HepG2 (cell line): Measurements from ENCODE around the gene GPX2. TPM values are rescaled to one million over a fixed set of nuclear protein-coding genes. Genes with fewer than 3 reads are reported as not detected.

Experiments
- ELF1 ChIP-seq: sonication (generic); formaldehyde crosslinking; IDR thresholded peaks from 2 replicates; pipeline ENCODE4 v1.4.0; 2020; ENCODE audit warnings: missing genetic modification reagents
- FIP1L1 ChIP-seq: fragments of 200-400 bp; formaldehyde crosslinking; IDR thresholded peaks from 2 replicates; pipeline ENCODE4 v1.6.1; 2018; ENCODE audit warnings: low read depth, mild to moderate bottlenecking, low read length, moderate library complexity, borderline replicate concordance; ENCODE audit not compliant: insufficient read depth
- FOXA3 ChIP-seq: IDR thresholded peaks from 2 replicates; pipeline ENCODE4 v1.6.1; 2016; ENCODE audit warnings: missing genetic modification reagents, missing compliant biosample characterization
- HIC2 ChIP-seq: sonication (generic); formaldehyde crosslinking; IDR thresholded peaks from 2 replicates; pipeline ENCODE4 v1.9.0; 2022; ENCODE audit warnings: low read depth, missing genetic modification reagents
- NR1H2 ChIP-seq: sonication (generic); formaldehyde crosslinking; IDR thresholded peaks from 2 replicates; pipeline ENCODE4 v1.8.1; 2022; ENCODE audit warnings: low read depth, missing genetic modification reagents, borderline replicate concordance
- RFXAP ChIP-seq: sonication (generic); formaldehyde crosslinking; IDR thresholded peaks from 2 replicates; pipeline ENCODE4 v1.4.0; 2020; ENCODE audit warnings: missing genetic modification reagents, borderline replicate concordance
- SP5 ChIP-seq: IDR thresholded peaks from 2 replicates; pipeline ENCODE4 v1.6.1; 2016; ENCODE audit warnings: low read depth, borderline replicate concordance
- ZKSCAN5 ChIP-seq: sonication (generic); formaldehyde crosslinking; IDR thresholded peaks from 2 replicates; pipeline ENCODE4 v1.5.1; 2020; ENCODE audit warnings: mild to moderate bottlenecking, missing genetic modification reagents
- ZNF333 ChIP-seq: sonication (generic); formaldehyde crosslinking; IDR thresholded peaks from 2 replicates; pipeline ENCODE4 v1.4.0; 2020; ENCODE audit warnings: mild to moderate bottlenecking, missing genetic modification reagents, borderline replicate concordance
- ZNF562 ChIP-seq: sonication (generic); formaldehyde crosslinking; IDR thresholded peaks from 2 replicates; pipeline ENCODE4 v1.8.0; 2022; ENCODE audit warnings: missing genetic modification reagents, borderline replicate concordance
- ZNF737 ChIP-seq: sonication (generic); formaldehyde crosslinking; IDR thresholded peaks from 2 replicates; pipeline ENCODE4 v1.5.0; 2020; ENCODE audit warnings: missing genetic modification reagents, mild to moderate bottlenecking, borderline replicate concordance
- ZSCAN12 ChIP-seq: sonication (generic); formaldehyde crosslinking; IDR thresholded peaks from 2 replicates; pipeline ENCODE4 v1.9.0; 2021; ENCODE audit warnings: mild to moderate bottlenecking, missing genetic modification reagents
- ZSCAN20 ChIP-seq: sonication (generic); formaldehyde crosslinking; IDR thresholded peaks from 2 replicates; pipeline ENCODE4 v1.4.0; 2020; ENCODE audit warnings: missing genetic modification reagents, mild to moderate bottlenecking, borderline replicate concordance
- polyA plus RNA-seq, 8 experiments: library from polyadenylated mRNA; depleted of rRNA in 3 of 8; stranded (reverse) in 7 of 8; unstranded in 1 of 8; fragments of >200 nt; fragmentation: Illumina TruSeq in 4 of 8; extraction: Trizol in 4 of 8; gene quantifications; 2 replicates each; pipeline versions ENCODE4 v1.2.1 to v1.2.3, GENCODE V29; 2011 to 2016; ENCODE audit warnings: low read depth in 4 of 8, missing spikeins in 1 of 8, mixed read lengths in 1 of 8; ENCODE audit not compliant: insufficient read depth in 1 of 8
- total RNA-seq, 5 experiments: library from RNA; depleted of rRNA; stranded (reverse); fragments of >200 nt; fragmentation: Illumina TruSeq; extraction: Trizol; gene quantifications; 2 replicates each; pipeline ENCODE4 v1.2.3, GENCODE V29; 2016; ENCODE audit warnings: low read depth in 1 of 5
- TF ChIP-seq, protein P1 (sequence below): sonication (generic); formaldehyde crosslinking; IDR thresholded peaks from 2 replicates; pipeline ENCODE4 v1.5.0; 2020; ENCODE audit warnings: missing genetic modification reagents, mild to moderate bottlenecking, borderline replicate concordance
- TF ChIP-seq, protein P2 (sequence below): sonication (generic); formaldehyde crosslinking; IDR thresholded peaks from 2 replicates; pipeline ENCODE4 v1.4.0; 2020; ENCODE audit warnings: missing genetic modification reagents
- TF ChIP-seq, protein P3 (sequence below): sonication (generic); formaldehyde crosslinking; IDR thresholded peaks from 2 replicates; pipeline ENCODE4 v1.5.0; 2020; ENCODE audit warnings: mild to moderate bottlenecking, low read depth, missing genetic modification reagents, borderline replicate concordance
- TF ChIP-seq, protein P4 (sequence below): sonication (generic); formaldehyde crosslinking; conservative IDR thresholded peaks from 2 replicates; pipeline ENCODE4 v1.5.0; 2020; ENCODE audit warnings: missing genetic modification reagents
- TF ChIP-seq, protein P5 (sequence below): sonication (generic); formaldehyde crosslinking; conservative IDR thresholded peaks from 2 replicates; pipeline ENCODE4 v1.4.0; 2020; ENCODE audit warnings: missing genetic modification reagents

Gene GPX2
- total and polyA plus RNA-seq, 2 of the 13 experiments (the other 11 are each of a cell fraction or from before 2014, with no cell fraction given), result 526 to 674 TPM

- TF ChIP-seq ZKSCAN5 (CRISPR knock-in tag), result no peak
- 0 out of 2 replicates have a peak, but pooled peaks have one; percentile 5 for TF ChIP-seq FOXA3 (CRISPR knock-in tag)
- TF ChIP-seq, protein P1, sequence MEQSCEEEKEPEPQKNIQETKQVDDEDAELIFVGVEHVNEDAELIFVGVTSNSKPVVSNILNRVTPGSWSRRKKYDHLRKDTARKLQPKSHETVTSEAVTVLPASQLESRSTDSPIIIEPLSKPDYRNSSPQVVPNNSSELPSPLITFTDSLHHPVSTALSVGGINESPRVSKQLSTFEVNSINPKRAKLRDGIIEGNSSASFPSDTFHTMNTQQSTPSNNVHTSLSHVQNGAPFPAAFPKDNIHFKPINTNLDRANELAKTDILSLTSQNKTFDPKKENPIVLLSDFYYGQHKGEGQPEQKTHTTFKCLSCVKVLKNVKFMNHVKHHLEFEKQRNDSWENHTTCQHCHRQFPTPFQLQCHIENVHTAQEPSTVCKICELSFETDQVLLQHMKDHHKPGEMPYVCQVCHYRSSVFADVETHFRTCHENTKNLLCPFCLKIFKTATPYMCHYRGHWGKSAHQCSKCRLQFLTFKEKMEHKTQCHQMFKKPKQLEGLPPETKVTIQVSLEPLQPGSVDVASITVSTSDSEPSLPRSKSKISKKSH (CRISPR knock-in tag), result no peak
- TF ChIP-seq, protein P2, sequence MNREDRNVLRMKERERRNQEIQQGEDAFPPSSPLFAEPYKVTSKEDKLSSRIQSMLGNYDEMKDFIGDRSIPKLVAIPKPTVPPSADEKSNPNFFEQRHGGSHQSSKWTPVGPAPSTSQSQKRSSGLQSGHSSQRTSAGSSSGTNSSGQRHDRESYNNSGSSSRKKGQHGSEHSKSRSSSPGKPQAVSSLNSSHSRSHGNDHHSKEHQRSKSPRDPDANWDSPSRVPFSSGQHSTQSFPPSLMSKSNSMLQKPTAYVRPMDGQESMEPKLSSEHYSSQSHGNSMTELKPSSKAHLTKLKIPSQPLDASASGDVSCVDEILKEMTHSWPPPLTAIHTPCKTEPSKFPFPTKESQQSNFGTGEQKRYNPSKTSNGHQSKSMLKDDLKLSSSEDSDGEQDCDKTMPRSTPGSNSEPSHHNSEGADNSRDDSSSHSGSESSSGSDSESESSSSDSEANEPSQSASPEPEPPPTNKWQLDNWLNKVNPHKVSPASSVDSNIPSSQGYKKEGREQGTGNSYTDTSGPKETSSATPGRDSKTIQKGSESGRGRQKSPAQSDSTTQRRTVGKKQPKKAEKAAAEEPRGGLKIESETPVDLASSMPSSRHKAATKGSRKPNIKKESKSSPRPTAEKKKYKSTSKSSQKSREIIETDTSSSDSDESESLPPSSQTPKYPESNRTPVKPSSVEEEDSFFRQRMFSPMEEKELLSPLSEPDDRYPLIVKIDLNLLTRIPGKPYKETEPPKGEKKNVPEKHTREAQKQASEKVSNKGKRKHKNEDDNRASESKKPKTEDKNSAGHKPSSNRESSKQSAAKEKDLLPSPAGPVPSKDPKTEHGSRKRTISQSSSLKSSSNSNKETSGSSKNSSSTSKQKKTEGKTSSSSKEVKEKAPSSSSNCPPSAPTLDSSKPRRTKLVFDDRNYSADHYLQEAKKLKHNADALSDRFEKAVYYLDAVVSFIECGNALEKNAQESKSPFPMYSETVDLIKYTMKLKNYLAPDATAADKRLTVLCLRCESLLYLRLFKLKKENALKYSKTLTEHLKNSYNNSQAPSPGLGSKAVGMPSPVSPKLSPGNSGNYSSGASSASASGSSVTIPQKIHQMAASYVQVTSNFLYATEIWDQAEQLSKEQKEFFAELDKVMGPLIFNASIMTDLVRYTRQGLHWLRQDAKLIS (CRISPR knock-in tag), result no peak
- no peak for TF ChIP-seq NR1H2 (CRISPR knock-in tag)
- TF ChIP-seq, protein P3, sequence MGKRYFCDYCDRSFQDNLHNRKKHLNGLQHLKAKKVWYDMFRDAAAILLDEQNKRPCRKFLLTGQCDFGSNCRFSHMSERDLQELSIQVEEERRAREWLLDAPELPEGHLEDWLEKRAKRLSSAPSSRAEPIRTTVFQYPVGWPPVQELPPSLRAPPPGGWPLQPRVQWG (CRISPR knock-in tag), result no peak
- TF ChIP-seq ZNF737 (CRISPR knock-in tag), result no peak
- TF ChIP-seq ZSCAN12, result no peak
- no peak for TF ChIP-seq FIP1L1
- TF ChIP-seq, protein P4, sequence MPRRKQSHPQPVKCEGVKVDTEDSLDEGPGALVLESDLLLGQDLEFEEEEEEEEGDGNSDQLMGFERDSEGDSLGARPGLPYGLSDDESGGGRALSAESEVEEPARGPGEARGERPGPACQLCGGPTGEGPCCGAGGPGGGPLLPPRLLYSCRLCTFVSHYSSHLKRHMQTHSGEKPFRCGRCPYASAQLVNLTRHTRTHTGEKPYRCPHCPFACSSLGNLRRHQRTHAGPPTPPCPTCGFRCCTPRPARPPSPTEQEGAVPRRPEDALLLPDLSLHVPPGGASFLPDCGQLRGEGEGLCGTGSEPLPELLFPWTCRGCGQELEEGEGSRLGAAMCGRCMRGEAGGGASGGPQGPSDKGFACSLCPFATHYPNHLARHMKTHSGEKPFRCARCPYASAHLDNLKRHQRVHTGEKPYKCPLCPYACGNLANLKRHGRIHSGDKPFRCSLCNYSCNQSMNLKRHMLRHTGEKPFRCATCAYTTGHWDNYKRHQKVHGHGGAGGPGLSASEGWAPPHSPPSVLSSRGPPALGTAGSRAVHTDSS (CRISPR knock-in tag), result no peak
- TF ChIP-seq, protein P5, sequence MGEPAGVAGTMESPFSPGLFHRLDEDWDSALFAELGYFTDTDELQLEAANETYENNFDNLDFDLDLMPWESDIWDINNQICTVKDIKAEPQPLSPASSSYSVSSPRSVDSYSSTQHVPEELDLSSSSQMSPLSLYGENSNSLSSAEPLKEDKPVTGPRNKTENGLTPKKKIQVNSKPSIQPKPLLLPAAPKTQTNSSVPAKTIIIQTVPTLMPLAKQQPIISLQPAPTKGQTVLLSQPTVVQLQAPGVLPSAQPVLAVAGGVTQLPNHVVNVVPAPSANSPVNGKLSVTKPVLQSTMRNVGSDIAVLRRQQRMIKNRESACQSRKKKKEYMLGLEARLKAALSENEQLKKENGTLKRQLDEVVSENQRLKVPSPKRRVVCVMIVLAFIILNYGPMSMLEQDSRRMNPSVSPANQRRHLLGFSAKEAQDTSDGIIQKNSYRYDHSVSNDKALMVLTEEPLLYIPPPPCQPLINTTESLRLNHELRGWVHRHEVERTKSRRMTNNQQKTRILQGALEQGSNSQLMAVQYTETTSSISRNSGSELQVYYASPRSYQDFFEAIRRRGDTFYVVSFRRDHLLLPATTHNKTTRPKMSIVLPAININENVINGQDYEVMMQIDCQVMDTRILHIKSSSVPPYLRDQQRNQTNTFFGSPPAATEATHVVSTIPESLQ, result no peak
- no peak for TF ChIP-seq ZSCAN20 (CRISPR knock-in tag)
- no peak for TF ChIP-seq ZNF333 (CRISPR knock-in tag)
- TF ChIP-seq HIC2 (CRISPR knock-in tag), result no peak
- TF ChIP-seq SP5, result no peak
- no peak for TF ChIP-seq RFXAP (CRISPR knock-in tag)
- TF ChIP-seq ZNF562 (CRISPR knock-in tag), result no peak
- no peak for TF ChIP-seq ELF1
Measured at GRCh38 chr14:64932231-64932630, 10.3 kb downstream of the GPX2 start (continued).
